SK-N-SH (cell line): ENCODE data around the gene MCTP2. TPM values are rescaled to one million over a fixed set of nuclear protein-coding genes. Genes with fewer than 3 reads are reported as not detected.

Experiments used
- CTCF ChIA-PET: fragments of 300-600, 350-600 bp; formaldehyde crosslinking; extraction: SDS; loops from one replicate; lab custom pipeline; 2021; lab: Yijun Ruan, JAX
- POLR2A ChIA-PET: fragments of 350-600 bp; sonication (Branson Sonifier 250); formaldehyde crosslinking; extraction: SDS; loops from one replicate; lab custom pipeline; 2020; ENCODE audit warnings: antibody characterized with exemption, inconsistent platforms; lab: Yijun Ruan, JAX
- DNase-seq: peaks from one replicate; pipeline ENCODE4 v3.0.0; 2012
- H2AFZ ChIP-seq: fragments of 200-600 bp; sonication (generic); 2 replicates; pipeline ENCODE4 v1.8.1; 2016; ENCODE audit warnings: antibody characterized with exemption, mild to moderate bottlenecking, low read depth
- H3F3A ChIP-seq: fragments of 200-600 bp; sonication (generic); replicated peaks from 2 replicates; pipeline ENCODE3; 2016; ENCODE audit warnings: antibody characterized with exemption, mild to moderate bottlenecking; ENCODE audit not compliant: insufficient read depth
- H3K27ac ChIP-seq, 2 experiments: fragments of 200-500 bp in 1 of 2; fragments of 200-600 bp in 1 of 2; sonication (Bioruptor generic) in 1 of 2; sonication (generic), shearing (Covaris generic) in 1 of 2; 2 replicates each; pipeline versions ENCODE4 v1.5.1 to v1.6.1; 2014 to 2016; ENCODE audit warnings: low read depth in 2 of 2, inconsistent platforms in 1 of 2, low read length in 1 of 2, mild to moderate bottlenecking in 1 of 2, mixed read lengths in 1 of 2
- H3K27me3 ChIP-seq: fragments of 200-600 bp; sonication (generic), shearing (Covaris generic); 2 replicates; pipeline ENCODE4 v1.6.1; 2016; ENCODE audit warnings: mixed run types; ENCODE audit not compliant: insufficient read depth
- H3K36me3 ChIP-seq, 2 experiments: fragments of 200-500 bp in 1 of 2; fragments of 200-600 bp in 1 of 2; sonication (Bioruptor generic) in 1 of 2; sonication (generic) in 1 of 2; replicated peaks in 1 of 2; 2 replicates each; pipeline versions ENCODE3 to v1.5.1; 2014 to 2016; ENCODE audit warnings: low read length in 1 of 2, mild to moderate bottlenecking in 1 of 2; ENCODE audit not compliant: insufficient read depth in 2 of 2, control insufficient read depth in 1 of 2
- H3K4me1 ChIP-seq, 2 experiments: fragments of 200-500 bp in 1 of 2; fragments of 200-600 bp in 1 of 2; sonication (Bioruptor generic) in 1 of 2; sonication (generic), shearing (Covaris generic) in 1 of 2; 2 replicates each; pipeline versions ENCODE4 v1.5.1 to v1.6.1; 2014 to 2016; ENCODE audit warnings: low read depth in 1 of 2, low read length in 1 of 2, mixed run types in 1 of 2; ENCODE audit not compliant: insufficient read depth in 2 of 2, control insufficient read depth in 1 of 2
- H3K4me2 ChIP-seq: fragments of 200-600 bp; sonication (generic), shearing (Covaris generic); 2 replicates; pipeline ENCODE4 v1.6.1; 2017; ENCODE audit warnings: mixed run types
- H3K4me3 ChIP-seq, 2 experiments: fragments of 200-500 bp in 1 of 2; fragments of 200-600 bp in 1 of 2; sonication (Bioruptor generic) in 1 of 2; sonication (generic), shearing (Covaris generic) in 1 of 2; 2 replicates each; pipeline versions ENCODE4 v1.5.1 to v1.8.1; 2014 to 2016; ENCODE audit warnings: low read depth in 2 of 2, inconsistent platforms in 1 of 2, low read length in 1 of 2, mild to moderate bottlenecking in 1 of 2, mixed read lengths in 1 of 2, moderate library complexity in 1 of 2
- H3K79me2 ChIP-seq: fragments of 200-600 bp; sonication (generic); 2 replicates; pipeline ENCODE4 v1.8.1; 2017; ENCODE audit warnings: mild to moderate bottlenecking; ENCODE audit not compliant: insufficient read depth
- H3K9ac ChIP-seq: fragments of 200-600 bp; sonication (generic); 2 replicates; pipeline ENCODE4 v1.6.1; 2017; ENCODE audit warnings: mixed run types
- H3K9me2 ChIP-seq: fragments of 200-600 bp; sonication (generic); 2 replicates; pipeline ENCODE4 v1.6.1; 2017; ENCODE audit warnings: mixed run types
- H3K9me3 ChIP-seq: fragments of 200-600 bp; sonication (generic); 2 replicates; pipeline ENCODE4 v1.6.1; 2017; ENCODE audit warnings: mixed run types, mild to moderate bottlenecking, moderate library complexity
- H4K20me1 ChIP-seq: fragments of 200-600 bp; sonication (generic); 2 replicates; pipeline ENCODE4 v1.6.1; 2017; ENCODE audit warnings: mild to moderate bottlenecking, mixed run types; ENCODE audit not compliant: insufficient read depth
- CTCF ChIP-seq: fragments of 200-600 bp; sonication (generic); IDR thresholded peaks from 2 replicates; pipeline ENCODE4 v1.6.1; 2017; ENCODE audit warnings: antibody characterized with exemption, mild to moderate bottlenecking, moderate library complexity
- ELF1 ChIP-seq: IDR thresholded peaks from 2 replicates; pipeline ENCODE4 v1.4.0; 2012
- EZH2phosphoT487 ChIP-seq: fragments of 200-600 bp; sonication (generic); IDR thresholded peaks from 2 replicates; pipeline ENCODE4 v1.6.1; 2017; ENCODE audit warnings: low read depth, mixed run types, mild to moderate bottlenecking, antibody characterized with exemption, moderate library complexity, borderline replicate concordance
- FOXJ3 ChIP-seq: sonication (generic); formaldehyde crosslinking; IDR thresholded peaks from 2 replicates; pipeline ENCODE4 v1.5.1; 2020; ENCODE audit warnings: mild to moderate bottlenecking, missing genetic modification reagents
- MXI1 ChIP-seq: IDR thresholded peaks from 2 replicates; pipeline ENCODE4 v1.6.1; 2012; ENCODE audit warnings: mild to moderate bottlenecking, low read depth, low read length, improper control_type of control experiment
- NFIC ChIP-seq: IDR thresholded peaks from 2 replicates; pipeline ENCODE4 v1.4.0; 2012; ENCODE audit warnings: borderline replicate concordance
- NRF1 ChIP-seq: IDR thresholded peaks from 2 replicates; pipeline ENCODE4 v1.6.1; 2012; ENCODE audit warnings: low read depth, mild to moderate bottlenecking, low read length
- RAD21 ChIP-seq: IDR thresholded peaks from 2 replicates; pipeline ENCODE4 v1.6.1; 2012; ENCODE audit warnings: mild to moderate bottlenecking, low read length
- RCOR1 ChIP-seq: fragments of 150-350 bp; IDR thresholded peaks from 2 replicates; pipeline ENCODE4 v1.6.1; 2017; ENCODE audit warnings: antibody characterized with exemption, low read length
- RFX5 ChIP-seq: IDR thresholded peaks from 2 replicates; pipeline ENCODE4 v1.6.1; 2012; ENCODE audit warnings: mild to moderate bottlenecking, improper control_type of control experiment, low read length
- RXRA ChIP-seq: IDR thresholded peaks from 2 replicates; pipeline ENCODE4 v1.4.0; 2012; ENCODE audit warnings: low read depth, mild to moderate bottlenecking, borderline replicate concordance
- SIN3A ChIP-seq: IDR thresholded peaks from 2 replicates; pipeline ENCODE4 v1.6.1; 2012; ENCODE audit warnings: low read depth, mild to moderate bottlenecking, low read length, moderate library complexity, borderline replicate concordance
- SMC3 ChIP-seq: IDR thresholded peaks from 2 replicates; pipeline ENCODE4 v1.6.1; 2012; ENCODE audit warnings: low read depth, low read length, improper control_type of control experiment
- TAF1 ChIP-seq: IDR thresholded peaks from 2 replicates; pipeline ENCODE4 v1.6.1; 2012; ENCODE audit warnings: low read depth, mild to moderate bottlenecking, low read length, moderate library complexity, borderline replicate concordance
- TCF12 ChIP-seq: IDR thresholded peaks from 2 replicates; pipeline ENCODE4 v1.4.0; 2012
- TEAD4 ChIP-seq: IDR thresholded peaks from 2 replicates; pipeline ENCODE4 v1.4.0; 2012; ENCODE audit warnings: mild to moderate bottlenecking, borderline replicate concordance; ENCODE audit not compliant: insufficient read depth
- USF2 ChIP-seq: fragments of 150-350 bp; IDR thresholded peaks from 2 replicates; pipeline ENCODE4 v1.6.1; 2017; ENCODE audit warnings: antibody characterized with exemption, low read length, low read depth, borderline replicate concordance
- YY1 ChIP-seq: IDR thresholded peaks from 2 replicates; pipeline ENCODE4 v1.4.0; 2012; ENCODE audit warnings: low read depth, mild to moderate bottlenecking
- WGBS: methylation state at CpG from one replicate; pipeline ENCODE4 v1.1.6; 2017; ENCODE audit warnings: low lambda C conversion rate; 5-methylcytosine and 5-hydroxymethylcytosine counted together
- polyA plus RNA-seq, 3 experiments: library from polyadenylated mRNA; depleted of rRNA; stranded (reverse); fragments of >200 nt; gene quantifications; 2 replicates each; pipeline ENCODE4 v1.2.3, GENCODE V29; 2012

The MCTP2 gene
- polyA plus RNA-seq, 1 of the 3 experiments (the other 2 are of a cell fraction), result 0.26 TPM

- WGBS, result 61% methylated on average over 7 of the region's 7 CpGs
- ChIA-PET POLR2A (no interaction called here), CTCF (interaction anchor here (0.8 to 4.0 kb wide), 3 partner anchors 17 to 254 kb away, joined by 3 to 36 read pairs (median 4); no protein-coding TSS in a partner anchor)
- no peaks in the 10 kb centered on the region for H3F3A ChIP-seq
- no peaks in the 10 kb centered on the region for H3K36me3 ChIP-seq
- no peak overlapping the region for H3K27ac ChIP-seq
- no peaks in the 10 kb centered on the region for H3K79me2 ChIP-seq
- TF ChIP-seq FOXJ3, result no peak
- TF ChIP-seq TCF12, result no peak
- TF ChIP-seq RAD21, result no peak
- no peak for TF ChIP-seq EZH2phosphoT487
- TF ChIP-seq ELF1, result no peak
- TF ChIP-seq RXRA, result no peak
- TF ChIP-seq CTCF, result no peak
- TF ChIP-seq SMC3, result no peak
- TF ChIP-seq RCOR1, result no peak
- no peak for TF ChIP-seq RFX5
- no peak overlapping the region for H3K4me3 ChIP-seq
- H3K9ac ChIP-seq, result no peak overlapping the region
- H3K4me2 ChIP-seq, result no peak overlapping the region
- no peaks in the 10 kb centered on the region for H3K9me3 ChIP-seq
- H3K4me1 ChIP-seq, result peaks cover 0 to 11% of the 10 kb centered on the region in 2 experiments; a peak in 2 of 4 replicates
- no peaks in the 10 kb centered on the region for H3K9me2 ChIP-seq
- H3K27me3 ChIP-seq, result no peaks in the 10 kb centered on the region
- no peak for DNase-seq
- H2AFZ ChIP-seq, result no peak overlapping the region
- no peaks in the 10 kb centered on the region for H4K20me1 ChIP-seq
Observed at GRCh38 chr15:94416267-94416666, 184.9 kb downstream of the MCTP2 start.

- ChIA-PET CTCF (no interaction called here), POLR2A (no interaction called here)
Observed at GRCh38 chr15:94416820-94417219, 185.5 kb downstream of the MCTP2 start.

More at GRCh38 chr15:94416820-94417219, 185.5 kb downstream of the MCTP2 start:
- WGBS, result 33% methylated on average over 3 of the region's 3 CpGs
- no peak overlapping the region for H3K4me2 ChIP-seq
- TF ChIP-seq TEAD4, result no peak
- no peak for TF ChIP-seq USF2
- TF ChIP-seq ELF1, result no peak
- no peak for TF ChIP-seq NFIC
- TF ChIP-seq TCF12, result no peak
- TF ChIP-seq RAD21, result no peak
- TF ChIP-seq NRF1, result no peak
- no peak for TF ChIP-seq EZH2phosphoT487
- TF ChIP-seq TAF1, result no peak
- TF ChIP-seq YY1, result no peak
- no peak for TF ChIP-seq MXI1
- no peak for TF ChIP-seq SIN3A
- TF ChIP-seq, all 33 proteins: peak for 0
- DNase-seq, result no peak
- Histone ChIP-seq H3K79me2 (no peaks in the 10 kb centered on the region), H3F3A (no peaks in the 10 kb centered on the region), H4K20me1 (no peaks in the 10 kb centered on the region), H3K9me3 (no peaks in the 10 kb centered on the region), H3K4me1 (peaks cover 0 to 9% of the 10 kb centered on the region in 2 experiments; a peak in 2 of 4 replicates), H3K27me3 (no peaks in the 10 kb centered on the region), H2AFZ (no peak overlapping the region), H3K27ac (no peak overlapping the region), H3K9ac (no peak overlapping the region), H3K4me3 (no peak overlapping the region), H3K36me3 (no peaks in the 10 kb centered on the region), H3K9me2 (no peaks in the 10 kb centered on the region)
